GM18502 (cell line): ENCODE measurements around the gene FGD1.

Experiments used
- ATAC-seq: cut with Tn5 transposase; IDR thresholded peaks from one replicate; pipeline ENCODE4 v1.9.1; 2021; ENCODE audit warnings: mild to moderate bottlenecking; ENCODE audit not compliant: unreplicated experiment, poor library complexity

Gene FGD1

GRCh38 chrX:54411732-54412131 lies 84.3 kb downstream of the FGD1 start:
- no peak for ATAC-seq

- ATAC-seq: no peak
These were observed 88.8 kb downstream of the FGD1 start for GRCh38 chrX:54407266-54407665.

- no peak for ATAC-seq
These were observed 98.9 kb downstream of the FGD1 start for GRCh38 chrX:54397113-54397512.
